ENCODE data around the gene DUOX1.

DNA sequence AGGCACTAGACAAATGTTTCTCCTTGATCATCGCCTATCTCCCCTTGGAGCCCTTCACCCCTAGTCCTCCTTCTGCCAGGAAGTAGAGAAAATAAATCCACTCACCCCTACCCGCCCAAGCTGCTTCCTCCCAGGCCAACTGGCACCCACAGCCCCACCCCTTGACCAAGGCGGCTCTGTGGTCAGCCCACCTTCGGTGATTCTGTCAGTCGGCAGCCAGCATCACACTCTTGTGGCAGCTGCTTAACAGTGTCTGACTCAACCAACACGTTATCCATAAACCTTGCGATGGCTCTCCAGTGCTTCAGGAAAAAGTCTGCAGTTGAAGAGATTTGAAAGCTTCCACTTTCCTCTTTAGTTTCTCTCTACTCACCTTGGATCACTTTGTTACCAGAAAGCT, 50.4 kb downstream of the DUOX1 start:
- no peak for TF ChIP-seq CTCF (IDR thresholded peaks at IDR 0.05; ENCODE audit: low read depth, low read length)
- TF ChIP-seq EZH2phosphoT487 (IDR thresholded peaks at IDR 0.05; ENCODE audit: low read depth): no peak
